ENCODE data around the gene XXYLT1.
"Not testable (repeated sequence)": the region's sequence is repeated elsewhere in the genome, so short reads cannot be mapped to it uniquely, and the experiment has no call there.

Gene XXYLT1

DNA sequence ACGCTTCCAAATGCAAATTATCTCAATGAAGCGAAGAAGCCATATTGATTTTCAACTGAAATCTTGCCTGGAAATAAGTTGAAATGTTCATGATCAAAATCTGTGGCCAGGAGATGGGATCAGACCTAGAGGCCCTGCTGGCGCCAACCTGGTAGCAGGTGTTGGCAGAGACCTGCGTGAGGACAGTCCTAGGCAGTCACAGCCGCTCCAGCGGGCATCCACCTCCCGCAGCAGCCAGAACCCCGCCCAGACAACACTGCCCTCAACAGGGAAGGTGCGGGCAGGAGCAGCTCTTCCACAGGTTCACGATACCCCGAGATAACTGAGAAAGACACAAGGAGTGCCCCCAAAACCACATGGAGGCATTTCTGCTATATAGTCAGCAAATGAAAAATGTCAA is 145.3 kb downstream of the XXYLT1 start:
- no peak for DNase-seq

DNA sequence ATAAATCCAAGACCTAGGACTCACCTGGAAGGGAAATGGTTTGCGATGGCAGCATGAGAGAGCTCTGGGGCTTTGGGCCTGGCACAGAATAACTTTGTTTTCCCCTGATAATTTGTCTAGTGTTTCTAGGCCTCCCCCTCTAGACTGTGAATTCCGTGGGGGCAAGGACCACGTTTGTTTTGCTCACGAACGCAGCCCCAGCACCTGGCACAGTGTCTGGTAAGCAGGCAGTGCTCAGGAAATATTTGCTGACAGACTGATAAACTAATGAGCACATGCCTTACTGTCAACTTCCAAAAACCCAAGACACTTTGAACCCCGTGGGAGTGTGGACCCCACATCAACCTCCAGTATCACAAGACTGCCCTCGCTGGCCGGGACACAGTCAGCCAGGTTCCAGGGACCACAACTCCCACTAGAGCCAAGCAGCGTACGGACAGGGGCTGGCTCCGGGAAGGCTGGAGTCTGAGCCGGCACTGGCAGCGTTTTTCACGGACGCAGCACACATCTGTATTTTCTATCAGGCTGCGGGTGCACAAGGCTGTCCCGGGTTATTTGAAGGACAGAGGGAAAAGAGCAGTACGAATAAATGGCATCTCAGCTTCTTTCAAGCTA is 146.5 kb downstream of the XXYLT1 start:
- DNase-seq: no peak

DNA sequence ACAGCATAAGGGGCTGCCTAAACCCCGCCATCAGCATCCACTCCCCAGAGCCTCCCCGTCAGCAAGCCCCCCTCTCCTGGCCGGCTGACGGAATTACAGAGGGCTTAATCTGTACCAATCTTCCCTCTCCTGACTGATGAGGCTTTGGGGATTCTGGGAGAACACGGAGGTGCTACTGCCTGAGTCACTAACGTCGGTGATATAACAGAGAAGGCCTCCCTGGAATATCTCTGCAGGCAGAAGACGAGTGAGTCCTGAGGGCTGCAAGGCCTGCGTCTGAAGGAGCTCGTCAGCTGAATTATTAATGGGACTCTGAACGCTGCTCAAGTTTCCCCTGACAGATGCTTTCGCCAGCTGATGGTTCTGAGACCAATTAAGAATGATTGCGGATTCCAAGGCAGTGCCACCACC is 147.7 kb downstream of the XXYLT1 start:
- no peak for DNase-seq

DNA sequence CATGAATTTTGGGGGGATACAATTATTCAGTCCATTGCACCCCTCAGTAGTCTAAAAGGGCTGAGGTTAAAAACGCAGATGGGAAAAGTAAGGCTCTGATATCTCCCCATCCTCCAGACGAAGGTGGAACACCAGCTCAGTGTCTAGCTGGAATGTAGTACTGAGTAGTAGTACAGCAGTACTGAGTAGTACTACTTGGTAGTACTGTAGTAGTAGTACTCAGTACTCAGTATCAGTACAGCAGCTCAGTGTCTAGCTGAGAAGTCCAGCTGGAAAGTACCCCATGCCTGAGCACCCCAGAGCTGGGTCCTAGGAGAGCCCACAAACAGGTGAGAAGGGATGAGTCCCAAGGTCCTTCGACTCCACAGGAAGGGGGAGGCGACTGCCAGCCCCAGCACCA is 148.7 kb downstream of the XXYLT1 start:
- DNase-seq: no peak

DNA sequence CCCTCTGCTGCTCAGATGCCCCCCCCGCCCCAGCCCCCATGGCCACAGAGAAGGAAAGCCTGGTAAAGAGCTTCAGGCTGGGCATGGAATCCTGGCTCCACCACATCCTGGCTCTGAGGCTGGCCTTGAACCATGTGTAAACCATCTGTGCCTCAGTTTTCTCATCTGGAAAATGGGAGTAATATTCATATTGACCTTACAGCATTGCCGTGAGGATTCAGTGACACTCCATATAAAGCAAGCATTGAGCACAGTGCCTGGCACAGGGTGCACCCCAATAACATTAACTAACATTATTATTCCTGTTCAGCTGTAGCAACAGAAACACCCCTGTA is 150.7 kb downstream of the XXYLT1 start:
- DNase-seq: no peak

DNA sequence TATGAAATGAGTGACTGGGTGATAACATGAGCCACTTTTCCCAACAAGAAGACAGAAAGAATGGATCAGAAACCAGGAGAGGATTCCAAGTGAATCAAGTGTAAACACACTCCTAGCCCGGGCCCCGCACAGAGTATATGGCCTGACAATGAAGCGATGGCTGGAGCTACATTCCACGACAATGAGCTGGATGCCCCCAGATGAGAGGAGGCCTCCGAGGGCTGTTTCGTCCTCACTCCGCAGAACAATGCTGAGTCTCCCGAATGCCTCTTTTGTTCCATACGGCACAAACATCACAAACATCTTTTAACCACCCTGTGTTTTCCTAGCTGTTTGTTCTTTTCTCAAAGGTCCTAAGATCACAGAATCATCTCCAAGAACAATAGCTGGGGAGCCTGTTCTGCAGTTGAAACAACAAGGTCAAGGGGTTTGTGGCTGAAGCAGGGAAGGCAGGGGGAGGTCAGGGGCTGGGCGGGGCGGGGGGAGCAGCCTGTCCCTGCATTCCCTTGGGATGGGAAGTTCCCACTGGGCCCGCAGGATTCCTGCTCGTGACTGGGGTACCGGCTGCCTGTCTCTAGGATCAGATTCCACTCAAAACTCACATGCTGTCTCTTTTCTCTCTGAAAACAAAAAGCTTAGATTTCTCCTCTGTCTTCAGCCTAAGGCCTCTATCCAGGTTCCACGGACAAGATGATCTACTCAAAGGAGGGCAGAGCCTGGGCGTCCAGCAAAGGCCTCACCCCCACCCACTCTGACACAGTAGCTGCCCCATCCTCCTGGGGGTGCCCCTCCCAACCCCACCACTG is 151.3 kb downstream of the XXYLT1 start:
- DNase-seq: no peak

DNA sequence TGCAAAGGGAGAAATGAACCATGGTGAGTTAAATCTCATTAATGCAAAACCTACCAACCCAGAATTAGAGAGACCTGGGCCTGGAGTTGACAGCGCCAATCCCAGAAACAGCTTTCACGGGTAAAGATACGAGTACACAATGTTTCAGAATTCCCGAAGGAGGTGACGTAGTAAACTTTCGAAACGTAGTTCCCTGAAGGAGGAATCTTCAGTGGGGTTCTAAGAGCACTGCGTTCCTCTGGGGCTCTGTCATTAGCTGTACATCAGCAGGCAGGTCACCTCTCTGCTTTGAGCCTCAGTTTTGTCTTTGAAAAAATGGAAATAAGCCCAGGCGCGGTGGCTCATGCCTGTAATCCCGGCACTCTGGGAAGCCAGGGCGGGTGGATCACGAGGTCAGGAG is 152.3 kb downstream of the XXYLT1 start:
- DNase-seq: no peak

DNA sequence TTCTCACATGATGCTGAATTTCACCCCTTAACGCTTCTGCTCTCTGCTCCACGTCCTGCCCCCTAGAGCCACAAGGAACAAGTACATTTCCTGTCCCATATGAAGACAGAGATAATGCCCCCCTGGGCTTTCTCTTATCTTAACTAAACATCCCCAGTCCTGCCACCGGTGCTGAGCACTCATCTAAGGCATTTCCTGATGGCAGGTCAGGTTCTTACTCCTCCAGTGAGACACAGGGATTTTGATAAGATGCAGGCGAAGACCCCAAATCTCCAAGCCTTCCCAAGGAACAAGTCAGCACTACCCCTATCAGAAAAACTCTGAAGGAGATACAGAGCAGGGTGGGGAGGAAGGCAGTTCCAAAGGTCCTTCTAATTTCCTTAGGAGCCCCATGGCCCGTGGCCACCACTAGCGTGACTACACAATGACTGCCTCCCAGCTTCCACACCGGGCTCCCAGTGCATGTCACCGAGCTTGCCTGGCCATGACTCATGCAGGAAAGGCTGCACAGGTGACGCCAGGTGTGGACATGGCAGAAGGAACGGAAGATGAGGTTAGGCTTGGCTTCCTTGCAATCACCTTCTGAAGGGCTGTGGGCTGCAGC is 152.9 kb downstream of the XXYLT1 start:
- peak; percentile 5 for DNase-seq

DNA sequence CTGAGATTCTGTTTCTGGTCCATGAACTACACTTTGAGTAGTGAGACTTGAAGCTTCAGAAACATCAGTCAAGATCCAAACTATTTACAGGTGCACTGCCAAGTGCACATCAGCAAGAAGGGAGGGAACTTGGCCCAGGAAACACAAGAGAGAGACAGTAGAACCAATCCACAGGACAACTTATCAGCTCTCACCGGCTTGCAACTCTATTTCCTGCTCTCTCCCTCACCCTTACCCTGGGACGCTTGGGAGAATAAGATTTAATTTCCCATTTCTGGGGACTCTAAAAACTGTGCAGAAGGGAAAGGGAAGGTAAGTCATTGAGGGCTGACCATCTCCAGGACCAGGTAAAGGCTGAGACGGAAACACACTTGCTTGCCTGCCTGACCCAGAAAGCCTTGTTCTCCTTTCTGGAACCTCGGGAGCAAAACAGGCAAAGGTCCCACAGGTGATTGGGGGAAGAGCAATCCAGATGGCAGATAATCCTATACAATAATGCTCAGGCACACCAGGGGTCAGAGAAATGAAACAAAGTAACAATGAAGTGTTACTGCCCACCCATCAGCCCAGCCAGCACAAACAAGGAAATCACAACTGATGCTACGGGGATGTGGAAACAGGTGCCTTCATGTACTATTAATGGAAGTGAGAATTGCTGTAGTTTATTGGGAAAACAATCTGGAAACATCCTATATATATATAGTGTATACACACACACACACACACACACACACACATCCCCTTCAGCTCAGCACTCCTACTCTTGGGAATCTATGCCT is 154.4 kb downstream of the XXYLT1 start:
- no peak for DNase-seq

DNA sequence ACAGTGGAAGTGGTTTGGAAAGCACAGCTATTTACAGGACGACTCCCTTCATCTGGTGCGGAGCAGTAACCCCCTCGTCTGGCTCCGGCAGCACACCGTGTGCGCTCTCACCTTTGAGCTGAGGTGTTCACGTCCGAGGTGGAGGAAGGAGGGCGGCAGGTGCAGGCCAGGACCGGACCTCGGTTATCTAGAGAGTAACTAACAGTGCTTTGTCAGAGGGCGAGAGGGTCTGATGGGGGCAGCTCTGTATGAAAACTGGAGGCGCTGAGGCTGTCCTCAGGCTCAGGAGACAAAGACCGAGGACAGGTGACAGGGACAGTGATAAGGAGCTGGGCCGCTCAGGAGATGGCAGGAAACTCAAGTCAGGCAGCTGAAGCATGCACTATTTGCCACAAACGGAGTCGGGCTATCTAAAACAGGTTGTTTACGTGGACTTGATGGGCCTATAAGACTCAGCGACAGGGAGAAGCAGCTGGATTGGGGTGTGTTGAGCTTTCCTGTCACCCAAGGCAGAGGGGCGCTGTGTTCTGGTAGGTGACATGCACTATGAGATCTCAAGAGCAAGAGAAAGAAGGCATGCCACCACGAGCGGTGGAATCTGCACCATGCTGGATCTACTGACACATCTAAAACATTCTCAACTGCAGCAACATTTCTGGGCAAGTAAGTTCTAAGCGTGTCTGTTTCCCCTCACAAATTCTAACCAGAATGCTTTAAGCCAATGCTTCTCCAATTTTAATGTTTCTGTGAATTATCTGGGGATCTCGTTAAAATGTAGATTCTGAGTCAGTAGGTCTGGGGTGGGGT is 155.2 kb downstream of the XXYLT1 start:
- DNase-seq: no peak

DNA sequence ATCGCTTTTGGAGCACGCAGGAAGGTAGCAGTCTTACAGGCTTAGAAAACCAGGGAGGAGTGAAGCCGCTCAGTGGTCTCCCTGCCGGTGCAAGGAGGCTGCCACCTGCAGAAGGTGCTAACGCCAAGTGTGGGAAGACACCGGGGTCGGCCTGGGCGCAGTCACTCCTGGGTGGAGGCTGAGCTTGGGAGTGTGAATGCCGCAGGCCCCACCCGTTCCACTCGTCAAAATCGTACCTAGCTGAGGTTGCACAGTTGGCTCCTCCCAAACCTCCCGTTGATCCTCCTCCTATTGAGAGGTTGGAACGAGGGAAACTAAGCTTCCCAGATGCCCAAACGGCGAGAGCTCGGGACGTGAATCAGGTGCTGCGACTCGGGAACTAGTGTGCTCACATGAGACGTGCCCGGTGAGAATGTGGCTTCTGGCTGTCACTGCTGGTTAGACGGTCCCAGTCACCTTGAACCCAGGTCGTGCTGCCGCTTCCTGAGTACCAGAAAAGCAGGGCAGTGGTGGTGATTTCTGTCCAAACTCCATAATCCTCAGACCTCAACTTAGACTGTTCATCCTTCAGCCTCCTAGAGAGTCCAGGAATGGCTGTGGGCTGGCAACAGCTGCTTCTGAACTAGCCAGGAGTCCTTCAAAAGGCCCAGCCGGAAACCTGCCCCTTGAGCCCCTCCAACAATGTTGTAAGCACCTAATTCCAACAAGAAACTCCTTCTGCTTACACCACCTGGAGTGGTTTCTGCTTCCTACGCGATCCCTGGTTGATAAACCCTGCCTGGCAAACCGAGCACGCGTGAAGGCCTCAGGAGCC is 156.0 kb downstream of the XXYLT1 start:
- no peak for DNase-seq

DNA sequence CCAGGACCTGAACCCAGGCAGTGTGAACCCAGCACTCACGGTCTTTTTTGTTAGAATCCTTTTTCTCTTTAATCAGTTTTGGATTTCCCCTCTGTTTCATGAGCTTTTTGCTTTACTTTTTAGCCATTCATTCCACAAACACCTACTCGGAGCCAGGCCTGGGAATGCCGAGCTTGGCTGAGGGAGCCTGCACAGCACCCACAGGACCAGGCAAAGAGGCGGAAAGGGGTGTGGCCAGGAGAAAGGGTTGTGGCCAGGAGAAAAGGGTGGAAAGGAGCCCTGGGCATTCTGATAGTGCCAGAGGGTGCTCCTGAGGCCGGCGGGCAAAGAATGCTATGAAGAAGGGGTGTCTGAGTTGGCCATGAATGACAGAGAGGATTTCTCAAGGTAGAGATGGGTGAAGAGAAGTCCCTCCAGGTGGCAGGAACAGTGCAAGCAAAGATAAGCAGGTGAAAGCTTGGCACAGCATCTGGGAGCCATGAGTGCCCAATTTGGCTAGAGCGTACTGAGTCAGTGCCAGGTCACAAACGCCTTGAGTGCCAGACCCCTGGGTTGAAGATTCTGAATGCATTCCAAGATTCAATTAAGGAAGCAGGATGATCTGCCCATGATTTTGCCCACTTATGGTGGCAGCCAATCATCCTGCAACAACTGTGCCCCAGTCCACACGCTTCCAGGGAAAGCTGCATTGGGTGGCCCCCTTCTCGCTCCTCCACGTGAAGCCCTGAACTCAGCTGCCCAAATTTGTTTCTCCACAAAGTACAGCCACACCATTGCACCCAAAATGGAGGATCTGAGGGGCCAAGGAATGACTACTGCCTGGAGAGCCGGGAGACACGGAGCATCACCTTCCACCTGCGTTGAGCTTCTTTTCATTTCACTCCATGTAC is 157.2 kb downstream of the XXYLT1 start:
- no peak for DNase-seq

DNA sequence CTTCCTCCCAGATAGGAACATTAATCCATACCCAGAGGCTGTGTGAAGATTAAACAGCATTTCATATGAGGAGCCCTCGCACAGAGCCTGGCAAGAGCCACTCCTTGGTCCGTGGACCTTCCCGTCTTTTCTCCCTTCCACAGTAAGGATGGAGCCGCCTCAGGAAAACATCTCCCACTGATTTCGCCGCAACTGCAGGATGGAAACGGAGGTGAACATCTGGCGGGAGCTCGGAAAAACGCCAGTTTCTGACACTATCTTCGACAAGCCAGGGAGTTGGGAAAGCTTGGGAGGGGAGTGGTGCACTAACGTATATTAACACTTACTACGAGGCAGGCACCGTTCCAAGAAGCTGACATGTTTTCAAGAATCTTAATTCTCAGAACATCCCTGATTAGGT is 157.9 kb downstream of the XXYLT1 start:
- no peak for DNase-seq

DNA sequence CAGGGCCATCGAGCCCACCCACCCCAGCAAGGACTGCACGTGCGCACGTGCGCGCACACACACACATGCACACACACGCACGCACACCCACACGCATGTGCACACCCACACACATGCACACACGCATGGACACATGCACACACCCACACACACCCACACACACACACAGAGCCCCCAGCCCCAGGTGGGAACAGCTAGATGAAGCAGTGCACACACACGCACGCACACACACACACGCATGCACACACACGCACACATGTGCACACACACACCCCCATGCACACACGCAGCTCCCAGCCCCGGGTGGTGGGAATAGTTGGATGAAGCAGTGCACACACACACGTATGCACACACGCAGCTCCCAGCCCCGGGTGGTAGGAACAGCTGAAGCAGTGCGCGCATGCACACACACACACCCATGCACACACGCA is 158.6 kb downstream of the XXYLT1 start:
- DNase-seq: no peak

DNA sequence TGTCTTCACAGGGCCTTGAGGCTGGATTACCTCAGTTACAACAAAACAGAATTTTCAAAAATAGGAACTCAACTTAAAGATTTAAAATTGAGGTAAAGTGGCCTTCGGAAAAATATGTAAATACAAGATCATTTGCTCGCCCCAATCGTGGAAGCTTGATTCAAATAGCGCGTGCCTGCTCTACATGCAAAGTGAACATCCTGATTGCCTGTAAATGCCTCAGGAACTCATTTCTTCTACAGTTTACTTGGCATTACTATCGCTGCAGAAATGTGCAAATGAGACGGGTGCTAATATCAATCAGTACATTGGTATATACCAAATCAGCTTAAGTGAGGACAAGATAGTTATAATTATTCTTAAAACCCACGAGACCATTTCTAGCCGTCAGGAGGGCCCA is 159.2 kb downstream of the XXYLT1 start:
- DNase-seq: no peak

DNA sequence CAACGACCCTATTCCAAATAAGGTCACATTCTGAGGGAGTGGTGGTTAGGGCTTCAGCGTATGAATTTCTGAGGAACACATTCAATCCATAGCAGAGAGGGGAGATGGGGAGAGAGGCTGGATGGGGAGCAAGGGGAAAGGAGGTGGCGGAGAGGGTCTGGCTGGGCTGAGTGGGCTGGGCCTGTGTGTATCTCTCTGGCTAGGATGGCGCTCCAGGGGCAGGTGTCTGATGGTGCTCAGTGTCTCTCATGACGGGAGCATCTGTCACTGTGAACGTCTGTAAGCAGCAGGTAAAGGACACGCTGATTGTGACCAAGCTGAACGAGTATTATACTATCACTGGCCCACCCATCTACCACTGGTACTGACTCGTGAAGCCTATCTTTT is 159.6 kb downstream of the XXYLT1 start:
- no peak for DNase-seq

DNA sequence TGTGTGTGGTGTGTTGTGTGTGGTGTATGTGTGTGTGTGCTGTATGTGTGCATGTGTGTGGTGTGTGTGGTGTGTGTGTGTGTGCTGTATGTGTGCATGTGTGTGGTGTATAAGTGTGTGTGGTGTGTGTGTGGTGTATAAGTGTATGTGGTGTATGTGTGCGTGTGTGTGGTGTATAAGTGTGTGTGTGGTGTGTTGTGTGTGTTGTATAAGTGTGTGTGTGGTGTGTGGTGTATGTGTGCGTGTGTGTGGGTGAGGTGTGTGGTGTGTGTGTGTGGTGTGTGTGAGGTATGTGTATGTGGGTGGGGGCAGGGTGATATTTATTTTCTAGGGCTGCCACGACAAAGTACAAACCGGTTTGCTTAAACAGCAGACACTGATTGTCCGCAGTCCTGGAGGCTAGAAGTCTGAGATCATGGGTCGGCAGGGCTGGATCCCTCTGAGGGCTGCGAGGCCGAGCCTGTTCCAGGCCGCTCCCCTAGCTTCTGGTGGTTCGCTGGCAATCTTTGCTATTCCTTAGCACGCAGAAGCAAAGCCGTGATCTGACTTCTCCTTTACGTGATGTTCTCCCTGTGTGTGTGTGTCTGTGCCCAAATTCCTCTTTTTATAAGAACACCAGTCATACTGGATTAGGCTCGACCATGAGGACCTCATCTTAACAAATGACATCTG is 160.2 kb downstream of the XXYLT1 start:
- DNase-seq: peak; percentile 73

DNA sequence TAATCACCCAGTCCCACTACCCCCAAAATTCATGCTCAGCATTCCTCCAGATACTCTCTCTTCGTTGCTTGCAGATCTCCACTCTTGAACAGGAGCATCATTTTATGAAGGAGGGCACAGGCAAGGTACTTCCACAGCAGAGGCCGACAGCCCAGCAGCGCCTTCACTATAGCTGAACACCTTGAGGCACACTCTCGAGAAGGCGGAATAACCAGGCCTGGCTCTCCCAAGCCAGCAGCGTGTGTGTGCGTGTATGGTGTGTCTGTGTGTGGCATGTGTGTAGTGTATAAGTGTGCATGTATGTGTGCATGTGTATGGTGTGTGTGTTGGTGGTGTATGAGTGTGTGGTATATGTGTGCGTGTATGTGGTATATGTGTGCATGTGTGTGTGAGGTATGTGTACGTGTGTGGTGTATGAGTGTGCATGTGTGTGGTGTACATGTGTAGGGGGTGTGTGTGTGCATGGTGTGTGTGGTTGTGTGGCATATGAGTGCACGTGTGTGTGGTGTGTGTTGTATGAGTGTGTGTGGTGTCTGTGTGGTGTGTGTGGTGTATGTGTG is 161.8 kb downstream of the XXYLT1 start:
- no peak for DNase-seq

DNA sequence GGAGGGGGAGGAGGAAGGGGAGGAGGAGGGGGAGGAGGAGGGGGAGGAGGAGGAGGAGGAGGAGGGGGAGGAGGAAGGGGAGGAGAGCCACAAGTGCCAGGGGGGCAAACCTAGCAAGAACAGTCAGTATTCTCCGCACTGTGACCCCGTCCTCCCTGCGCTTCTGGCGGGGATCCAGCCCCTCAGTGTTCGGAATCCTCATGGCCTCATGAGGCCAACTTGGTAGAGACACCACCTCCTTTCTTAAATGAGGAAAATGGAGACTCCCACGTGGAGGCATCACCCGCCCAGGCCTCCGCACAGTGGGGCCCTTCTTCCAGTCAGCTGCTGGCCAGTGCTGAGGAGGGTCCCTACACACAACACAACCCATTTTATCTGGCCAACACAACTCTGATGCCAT is 163.4 kb downstream of the XXYLT1 start:
- DNase-seq: no peak

DNA sequence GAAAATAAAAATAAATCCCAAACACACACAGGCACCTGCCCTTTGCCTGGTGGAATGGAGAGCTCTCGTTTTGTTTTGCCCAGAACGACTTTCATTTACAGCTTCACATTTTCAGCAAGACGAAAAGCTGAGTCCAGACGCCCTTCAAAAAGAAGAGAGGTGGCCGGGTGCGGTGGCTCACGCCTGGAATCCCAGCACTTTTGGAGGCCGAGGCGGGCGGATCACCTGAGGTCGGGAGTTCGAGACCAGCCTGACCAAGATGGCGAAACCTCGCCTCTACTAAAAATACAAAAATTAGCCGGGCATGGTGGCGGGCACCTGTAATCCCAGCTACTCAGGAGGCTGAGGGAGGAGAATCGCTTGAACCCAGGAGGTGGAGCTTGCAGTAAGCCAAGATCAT is 163.9 kb downstream of the XXYLT1 start:
- not testable (repeated sequence) for DNase-seq

Data from suppressor macrophage treated with lipopolysaccharide for 4 hours (primary cell).